ENCODE results near the gene SLIT3.

The SLIT3 gene

DNA sequence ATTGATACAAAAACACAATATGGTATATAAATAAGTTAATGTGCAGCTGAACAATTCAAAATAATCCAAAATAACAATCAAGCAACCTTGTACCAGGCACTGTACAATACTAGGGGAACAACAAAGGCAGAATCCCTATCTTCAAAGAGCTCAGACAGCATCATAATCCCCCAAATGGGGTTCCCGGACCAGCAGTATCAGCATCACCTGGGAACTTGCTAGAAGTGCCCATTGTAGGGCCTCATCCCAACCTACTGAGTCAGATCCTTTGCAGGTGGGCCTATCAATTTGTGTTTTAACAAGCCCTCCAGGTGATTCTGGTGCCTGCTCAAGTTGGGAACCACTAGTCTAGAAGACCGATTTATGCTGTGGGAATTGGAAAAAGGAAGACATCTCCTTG is 27.1 kb downstream of the SLIT3 start (continued):
- TF ChIP-seq, protein P1, sequence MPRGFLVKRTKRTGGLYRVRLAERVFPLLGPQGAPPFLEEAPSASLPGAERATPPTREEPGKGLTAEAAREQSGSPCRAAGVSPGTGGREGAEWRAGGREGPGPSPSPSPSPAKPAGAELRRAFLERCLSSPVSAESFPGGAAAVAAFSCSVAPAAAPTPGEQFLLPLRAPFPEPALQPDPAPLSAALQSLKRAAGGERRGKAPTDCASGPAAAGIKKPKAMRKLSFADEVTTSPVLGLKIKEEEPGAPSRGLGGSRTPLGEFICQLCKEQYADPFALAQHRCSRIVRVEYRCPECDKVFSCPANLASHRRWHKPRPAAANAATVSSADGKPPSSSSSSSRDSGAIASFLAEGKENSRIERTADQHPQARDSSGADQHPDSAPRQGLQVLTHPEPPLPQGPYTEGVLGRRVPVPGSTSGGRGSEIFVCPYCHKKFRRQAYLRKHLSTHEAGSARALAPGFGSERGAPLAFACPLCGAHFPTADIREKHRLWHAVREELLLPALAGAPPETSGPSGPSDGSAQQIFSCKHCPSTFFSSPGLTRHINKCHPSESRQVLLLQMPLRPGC (tag by site-specific recombination; IDR thresholded peaks at IDR 0.05), result no peak
- no peak for TF ChIP-seq ZNF561 (tag by site-specific recombination; IDR thresholded peaks at IDR 0.05; ENCODE audit: borderline replicate concordance)
- no peak for TF ChIP-seq ZNF707 (tag by site-specific recombination; IDR thresholded peaks at IDR 0.05)
- TF ChIP-seq SCRT2 (tag by site-specific recombination; IDR thresholded peaks at IDR 0.05), result no peak
- no peak for TF ChIP-seq ZSCAN16 (tag by site-specific recombination; IDR thresholded peaks at IDR 0.05)
- TF ChIP-seq, protein P2, sequence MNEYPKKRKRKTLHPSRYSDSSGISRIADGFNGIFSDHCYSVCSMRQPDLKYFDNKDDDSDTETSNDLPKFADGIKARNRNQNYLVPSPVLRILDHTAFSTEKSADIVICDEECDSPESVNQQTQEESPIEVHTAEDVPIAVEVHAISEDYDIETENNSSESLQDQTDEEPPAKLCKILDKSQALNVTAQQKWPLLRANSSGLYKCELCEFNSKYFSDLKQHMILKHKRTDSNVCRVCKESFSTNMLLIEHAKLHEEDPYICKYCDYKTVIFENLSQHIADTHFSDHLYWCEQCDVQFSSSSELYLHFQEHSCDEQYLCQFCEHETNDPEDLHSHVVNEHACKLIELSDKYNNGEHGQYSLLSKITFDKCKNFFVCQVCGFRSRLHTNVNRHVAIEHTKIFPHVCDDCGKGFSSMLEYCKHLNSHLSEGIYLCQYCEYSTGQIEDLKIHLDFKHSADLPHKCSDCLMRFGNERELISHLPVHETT (tag by site-specific recombination; IDR thresholded peaks at IDR 0.05), result no peak
- no peak for TF ChIP-seq ZNF221 (tag by site-specific recombination; IDR thresholded peaks at IDR 0.05; ENCODE audit: borderline replicate concordance)
- TF ChIP-seq ZNF302 (tag by site-specific recombination; IDR thresholded peaks at IDR 0.05; ENCODE audit: low read depth), result no peak

DNA sequence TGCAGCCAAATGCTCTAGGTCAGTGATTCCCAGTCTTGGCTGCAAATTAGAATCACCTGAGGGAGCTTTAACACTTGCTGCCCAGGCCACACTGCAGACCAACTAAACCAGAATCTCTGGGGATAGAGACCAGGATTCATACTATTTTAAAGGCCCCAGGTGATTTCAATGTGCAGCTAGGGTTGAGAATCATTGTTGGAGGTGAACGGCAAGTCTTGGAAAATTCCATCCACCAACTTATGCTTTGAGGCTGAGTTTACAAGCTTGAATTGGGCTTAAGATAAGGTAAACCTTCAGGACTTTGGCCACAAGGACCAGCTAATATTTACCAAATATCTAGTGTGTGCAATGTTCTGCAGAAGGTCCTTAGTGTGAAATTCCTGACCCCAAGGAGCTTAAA is 27.5 kb downstream of the SLIT3 start:
- TF ChIP-seq ZNF514 (tag by site-specific recombination; IDR thresholded peaks at IDR 0.05), result no peak
- H3K36me3 ChIP-seq (ENCODE audit: control insufficient read depth in 2 of 2, insufficient read depth in 1 of 2, low read length in 2 of 2), result no peaks in the 10 kb centered on the region
- H3K27ac ChIP-seq (ENCODE audit: extremely low read depth, low read depth, low read length), result no peak overlapping the region
- no peaks in the 10 kb centered on the region for H3K9me3 ChIP-seq (ENCODE audit: control insufficient read depth, insufficient read depth, low read depth, low read length)
- ChIA-PET POLR2A (no interaction called here), CTCF (interaction anchor here (0.8 kb wide), 3 partner anchors 10 to 29 kb away, joined by 3 to 4 read pairs (median 3); no protein-coding TSS in a partner anchor)
- no peaks in the 10 kb centered on the region for H3K4me1 ChIP-seq (ENCODE audit: control insufficient read depth, insufficient read depth, low read length)
- H3K4me3 ChIP-seq (ENCODE audit: low read depth, low read length), result no peak overlapping the region

DNA sequence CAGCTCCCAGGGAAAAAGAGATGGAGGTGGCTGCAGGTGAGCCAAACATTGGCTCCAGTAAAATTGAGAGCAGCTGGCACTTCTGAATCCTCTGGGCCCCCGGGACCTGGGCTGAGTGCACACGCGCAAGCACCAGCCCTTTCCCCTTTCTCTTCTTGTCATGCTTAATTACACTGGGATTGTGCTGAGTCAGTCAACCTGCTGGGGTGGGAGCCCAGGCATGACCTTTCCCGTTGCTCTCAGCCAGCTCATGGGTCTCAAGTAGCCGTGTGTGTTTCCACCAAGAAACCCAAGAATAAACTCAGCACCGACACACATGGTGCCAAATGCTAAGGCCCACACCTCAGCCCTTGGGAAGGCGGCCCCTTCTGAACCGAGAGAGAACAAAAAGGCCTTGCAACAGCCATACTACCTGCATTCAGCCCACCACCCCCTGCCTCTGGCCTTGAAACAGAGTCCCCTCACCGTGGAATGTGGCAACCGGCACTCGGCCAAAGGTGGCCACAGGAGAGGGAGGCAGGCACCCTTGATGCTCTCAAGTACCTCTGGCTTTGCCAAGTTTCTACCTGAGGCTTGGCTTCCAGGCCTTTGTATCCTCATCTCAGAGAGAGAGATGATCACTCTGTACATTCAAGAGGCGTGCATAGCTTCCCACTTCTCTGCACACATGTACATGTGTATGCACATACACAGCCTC is 28.1 kb downstream of the SLIT3 start:
- CTCF ChIA-PET, result interaction anchor here (0.8 kb wide), 1 partner anchor 11 kb away, joined by 3 read pairs; no protein-coding TSS in a partner anchor

More for the DNA sequence above, 28.1 kb downstream of the SLIT3 start:
- H3K4me1 ChIP-seq (ENCODE audit: control insufficient read depth, insufficient read depth, low read length), result no peaks in the 10 kb centered on the region
- TF ChIP-seq ZBTB20 (tag by site-specific recombination; IDR thresholded peaks at IDR 0.05) (no peak), ZNF292 (tag by site-specific recombination; IDR thresholded peaks at IDR 0.05; ENCODE audit: borderline replicate concordance, low read depth) (no peak), ZNF174 (tag by site-specific recombination; IDR thresholded peaks at IDR 0.05) (no peak), ZNF335 (tag by site-specific recombination; conservative IDR thresholded peaks at IDR 0.05) (no peak), TRIM28 (IDR thresholded peaks at IDR 0.05; ENCODE audit: borderline replicate concordance, low read length) (no peak), MYNN (tag by site-specific recombination; IDR thresholded peaks at IDR 0.05; ENCODE audit: borderline replicate concordance) (no peak), ZNF211 (tag by site-specific recombination; IDR thresholded peaks at IDR 0.05; ENCODE audit: low read depth) (no peak), BCL11B (tag by site-specific recombination; IDR thresholded peaks at IDR 0.05; ENCODE audit: low read depth) (no peak), ZNF157 (tag by site-specific recombination; IDR thresholded peaks at IDR 0.05) (no peak), ZNF777 (tag by site-specific recombination; IDR thresholded peaks at IDR 0.05; ENCODE audit: borderline replicate concordance) (no peak)
- TF ChIP-seq, protein P3, sequence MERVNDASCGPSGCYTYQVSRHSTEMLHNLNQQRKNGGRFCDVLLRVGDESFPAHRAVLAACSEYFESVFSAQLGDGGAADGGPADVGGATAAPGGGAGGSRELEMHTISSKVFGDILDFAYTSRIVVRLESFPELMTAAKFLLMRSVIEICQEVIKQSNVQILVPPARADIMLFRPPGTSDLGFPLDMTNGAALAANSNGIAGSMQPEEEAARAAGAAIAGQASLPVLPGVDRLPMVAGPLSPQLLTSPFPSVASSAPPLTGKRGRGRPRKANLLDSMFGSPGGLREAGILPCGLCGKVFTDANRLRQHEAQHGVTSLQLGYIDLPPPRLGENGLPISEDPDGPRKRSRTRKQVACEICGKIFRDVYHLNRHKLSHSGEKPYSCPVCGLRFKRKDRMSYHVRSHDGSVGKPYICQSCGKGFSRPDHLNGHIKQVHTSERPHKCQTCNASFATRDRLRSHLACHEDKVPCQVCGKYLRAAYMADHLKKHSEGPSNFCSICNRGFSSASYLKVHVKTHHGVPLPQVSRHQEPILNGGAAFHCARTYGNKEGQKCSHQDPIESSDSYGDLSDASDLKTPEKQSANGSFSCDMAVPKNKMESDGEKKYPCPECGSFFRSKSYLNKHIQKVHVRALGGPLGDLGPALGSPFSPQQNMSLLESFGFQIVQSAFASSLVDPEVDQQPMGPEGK (tag by site-specific recombination; IDR thresholded peaks at IDR 0.05), result no peak
- TF ChIP-seq, protein P4, sequence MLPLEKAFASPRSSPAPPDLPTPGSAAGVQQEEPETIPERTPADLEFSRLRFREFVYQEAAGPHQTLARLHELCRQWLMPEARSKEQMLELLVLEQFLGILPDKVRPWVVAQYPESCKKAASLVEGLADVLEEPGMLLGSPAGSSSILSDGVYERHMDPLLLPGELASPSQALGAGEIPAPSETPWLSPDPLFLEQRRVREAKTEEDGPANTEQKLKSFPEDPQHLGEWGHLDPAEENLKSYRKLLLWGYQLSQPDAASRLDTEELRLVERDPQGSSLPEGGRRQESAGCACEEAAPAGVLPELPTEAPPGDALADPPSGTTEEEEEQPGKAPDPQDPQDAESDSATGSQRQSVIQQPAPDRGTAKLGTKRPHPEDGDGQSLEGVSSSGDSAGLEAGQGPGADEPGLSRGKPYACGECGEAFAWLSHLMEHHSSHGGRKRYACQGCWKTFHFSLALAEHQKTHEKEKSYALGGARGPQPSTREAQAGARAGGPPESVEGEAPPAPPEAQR (tag by site-specific recombination; IDR thresholded peaks at IDR 0.05), result no peak
- TF ChIP-seq, protein P2 (tag by site-specific recombination; IDR thresholded peaks at IDR 0.05), result no peak
- H3K27ac ChIP-seq (ENCODE audit: extremely low read depth, low read depth, low read length), result no peak overlapping the region
- no peaks in the 10 kb centered on the region for H3K9me3 ChIP-seq (ENCODE audit: control insufficient read depth, insufficient read depth, low read depth, low read length)
- no peak overlapping the region for H3K4me3 ChIP-seq (ENCODE audit: low read depth, low read length)
- H3K36me3 ChIP-seq (ENCODE audit: control insufficient read depth in 2 of 2, insufficient read depth in 1 of 2, low read length in 2 of 2), result no peaks in the 10 kb centered on the region
- POLR2A ChIA-PET, result no interaction called here
